SK-N-SH (cell line): Measurements from ENCODE around the gene RGL1. TPM values are rescaled to one million over a fixed set of nuclear protein-coding genes. Genes with fewer than 3 reads are reported as not detected.

Experiments
- CTCF ChIA-PET: fragments of 300-600, 350-600 bp; formaldehyde crosslinking; extraction: SDS; loops from one replicate; lab custom pipeline; 2021; lab: Yijun Ruan, JAX
- POLR2A ChIA-PET: fragments of 350-600 bp; sonication (Branson Sonifier 250); formaldehyde crosslinking; extraction: SDS; loops from one replicate; lab custom pipeline; 2020; ENCODE audit warnings: antibody characterized with exemption, inconsistent platforms; lab: Yijun Ruan, JAX
- DNase-seq: peaks from one replicate; pipeline ENCODE4 v3.0.0; 2012
- H2AFZ ChIP-seq: fragments of 200-600 bp; sonication (generic); 2 replicates; pipeline ENCODE4 v1.8.1; 2016; ENCODE audit warnings: antibody characterized with exemption, mild to moderate bottlenecking, low read depth
- H3F3A ChIP-seq: fragments of 200-600 bp; sonication (generic); replicated peaks from 2 replicates; pipeline ENCODE3; 2016; ENCODE audit warnings: antibody characterized with exemption, mild to moderate bottlenecking; ENCODE audit not compliant: insufficient read depth
- H3K27ac ChIP-seq, 2 experiments: fragments of 200-500 bp in 1 of 2; fragments of 200-600 bp in 1 of 2; sonication (Bioruptor generic) in 1 of 2; sonication (generic), shearing (Covaris generic) in 1 of 2; 2 replicates each; pipeline versions ENCODE4 v1.5.1 to v1.6.1; 2014 to 2016; ENCODE audit warnings: low read depth in 2 of 2, inconsistent platforms in 1 of 2, low read length in 1 of 2, mild to moderate bottlenecking in 1 of 2, mixed read lengths in 1 of 2
- H3K27me3 ChIP-seq: fragments of 200-600 bp; sonication (generic), shearing (Covaris generic); 2 replicates; pipeline ENCODE4 v1.6.1; 2016; ENCODE audit warnings: mixed run types; ENCODE audit not compliant: insufficient read depth
- H3K36me3 ChIP-seq, 2 experiments: fragments of 200-500 bp in 1 of 2; fragments of 200-600 bp in 1 of 2; sonication (Bioruptor generic) in 1 of 2; sonication (generic) in 1 of 2; replicated peaks in 1 of 2; 2 replicates each; pipeline versions ENCODE3 to v1.5.1; 2014 to 2016; ENCODE audit warnings: low read length in 1 of 2, mild to moderate bottlenecking in 1 of 2; ENCODE audit not compliant: insufficient read depth in 2 of 2, control insufficient read depth in 1 of 2
- H3K4me1 ChIP-seq, 2 experiments: fragments of 200-500 bp in 1 of 2; fragments of 200-600 bp in 1 of 2; sonication (Bioruptor generic) in 1 of 2; sonication (generic), shearing (Covaris generic) in 1 of 2; 2 replicates each; pipeline versions ENCODE4 v1.5.1 to v1.6.1; 2014 to 2016; ENCODE audit warnings: low read depth in 1 of 2, low read length in 1 of 2, mixed run types in 1 of 2; ENCODE audit not compliant: insufficient read depth in 2 of 2, control insufficient read depth in 1 of 2
- H3K4me2 ChIP-seq: fragments of 200-600 bp; sonication (generic), shearing (Covaris generic); 2 replicates; pipeline ENCODE4 v1.6.1; 2017; ENCODE audit warnings: mixed run types
- H3K4me3 ChIP-seq, 2 experiments: fragments of 200-500 bp in 1 of 2; fragments of 200-600 bp in 1 of 2; sonication (Bioruptor generic) in 1 of 2; sonication (generic), shearing (Covaris generic) in 1 of 2; 2 replicates each; pipeline versions ENCODE4 v1.5.1 to v1.8.1; 2014 to 2016; ENCODE audit warnings: low read depth in 2 of 2, inconsistent platforms in 1 of 2, low read length in 1 of 2, mild to moderate bottlenecking in 1 of 2, mixed read lengths in 1 of 2, moderate library complexity in 1 of 2
- H3K79me2 ChIP-seq: fragments of 200-600 bp; sonication (generic); 2 replicates; pipeline ENCODE4 v1.8.1; 2017; ENCODE audit warnings: mild to moderate bottlenecking; ENCODE audit not compliant: insufficient read depth
- H3K9ac ChIP-seq: fragments of 200-600 bp; sonication (generic); 2 replicates; pipeline ENCODE4 v1.6.1; 2017; ENCODE audit warnings: mixed run types
- H3K9me2 ChIP-seq: fragments of 200-600 bp; sonication (generic); 2 replicates; pipeline ENCODE4 v1.6.1; 2017; ENCODE audit warnings: mixed run types
- H3K9me3 ChIP-seq: fragments of 200-600 bp; sonication (generic); 2 replicates; pipeline ENCODE4 v1.6.1; 2017; ENCODE audit warnings: mixed run types, mild to moderate bottlenecking, moderate library complexity
- H4K20me1 ChIP-seq: fragments of 200-600 bp; sonication (generic); 2 replicates; pipeline ENCODE4 v1.6.1; 2017; ENCODE audit warnings: mild to moderate bottlenecking, mixed run types; ENCODE audit not compliant: insufficient read depth
- CHD2 ChIP-seq: fragments of 150-350 bp; IDR thresholded peaks from 2 replicates; pipeline ENCODE4 v1.6.1; 2018; ENCODE audit warnings: low read length; ENCODE audit not compliant: partially characterized antibody
- EP300 ChIP-seq, 2 experiments: IDR thresholded peaks; 2 replicates each; pipeline versions ENCODE4 v1.4.0 to v1.6.1; 2012; ENCODE audit warnings: borderline replicate concordance in 1 of 2, low read depth in 1 of 2, low read length in 1 of 2
- GABPA ChIP-seq: IDR thresholded peaks from 2 replicates; pipeline ENCODE4 v1.4.0; 2012; ENCODE audit warnings: low read depth, mild to moderate bottlenecking
- GATA2 ChIP-seq: sonication (generic); formaldehyde crosslinking; IDR thresholded peaks from 2 replicates; pipeline ENCODE4 v1.5.0; 2020; ENCODE audit warnings: mild to moderate bottlenecking, missing genetic modification reagents
- MEF2A ChIP-seq: IDR thresholded peaks from 2 replicates; pipeline ENCODE4 v1.4.0; 2012; ENCODE audit warnings: low read depth, borderline replicate concordance
- NFIC ChIP-seq: IDR thresholded peaks from 2 replicates; pipeline ENCODE4 v1.4.0; 2012; ENCODE audit warnings: borderline replicate concordance
- POLR2AphosphoS5 ChIP-seq: IDR thresholded peaks from 2 replicates; pipeline ENCODE4 v1.6.1; 2012; ENCODE audit warnings: low read depth, low read length
- RCOR1 ChIP-seq: fragments of 150-350 bp; IDR thresholded peaks from 2 replicates; pipeline ENCODE4 v1.6.1; 2017; ENCODE audit warnings: antibody characterized with exemption, low read length
- TAF1 ChIP-seq: IDR thresholded peaks from 2 replicates; pipeline ENCODE4 v1.6.1; 2012; ENCODE audit warnings: low read depth, mild to moderate bottlenecking, low read length, moderate library complexity, borderline replicate concordance
- TEAD4 ChIP-seq: IDR thresholded peaks from 2 replicates; pipeline ENCODE4 v1.4.0; 2012; ENCODE audit warnings: mild to moderate bottlenecking, borderline replicate concordance; ENCODE audit not compliant: insufficient read depth
- YY1 ChIP-seq: IDR thresholded peaks from 2 replicates; pipeline ENCODE4 v1.4.0; 2012; ENCODE audit warnings: low read depth, mild to moderate bottlenecking
- WGBS: methylation state at CpG from one replicate; pipeline ENCODE4 v1.1.6; 2017; ENCODE audit warnings: low lambda C conversion rate; 5-methylcytosine and 5-hydroxymethylcytosine counted together
- polyA plus RNA-seq, 3 experiments: library from polyadenylated mRNA; depleted of rRNA; stranded (reverse); fragments of >200 nt; gene quantifications; 2 replicates each; pipeline ENCODE4 v1.2.3, GENCODE V29; 2012
- TF ChIP-seq, protein P1 (sequence below): fragments of 150-350 bp; IDR thresholded peaks from 2 replicates; pipeline ENCODE4 v1.6.1; 2017; ENCODE audit warnings: antibody characterized with exemption, low read length, low read depth, borderline replicate concordance
- TF ChIP-seq, protein P2 (sequence below): IDR thresholded peaks from 2 replicates; pipeline ENCODE4 v1.4.0; 2012; ENCODE audit warnings: low read depth
- TF ChIP-seq, protein P3 (sequence below): IDR thresholded peaks from 2 replicates; pipeline ENCODE4; 2012
- TF ChIP-seq, protein P4 (sequence below): IDR thresholded peaks from 2 replicates; pipeline ENCODE4 v1.6.1; 2012; ENCODE audit warnings: mild to moderate bottlenecking, low read depth, low read length, moderate library complexity
- TF ChIP-seq, protein P5 (sequence below): IDR thresholded peaks from 2 replicates; pipeline ENCODE4 v1.4.0; 2012; ENCODE audit warnings: low read depth, borderline replicate concordance

RGL1 gene
- polyA plus RNA-seq, 1 of the 3 experiments (the other 2 are of a cell fraction) = 8.3 TPM

DNA sequence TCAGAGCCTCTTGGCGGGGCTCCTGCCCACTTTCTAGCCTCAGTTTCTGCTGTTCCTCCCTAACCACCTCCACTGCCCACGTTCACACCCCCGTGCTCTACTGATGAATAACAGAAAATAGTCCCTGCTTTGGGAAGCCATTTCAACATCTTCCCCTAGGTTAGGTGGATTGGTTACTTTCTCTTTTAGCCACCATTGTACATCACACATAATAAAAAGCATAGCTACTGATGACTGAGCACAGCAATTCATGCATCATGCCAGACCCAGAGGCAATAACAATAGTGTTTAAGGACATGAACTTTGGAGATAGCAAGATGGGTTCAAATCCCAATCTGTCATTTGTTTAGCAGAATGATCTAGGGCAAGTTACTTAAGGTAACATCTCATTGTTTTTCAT lies 158.0 kb downstream of the RGL1 start (continued):
- TF ChIP-seq, protein P1, sequence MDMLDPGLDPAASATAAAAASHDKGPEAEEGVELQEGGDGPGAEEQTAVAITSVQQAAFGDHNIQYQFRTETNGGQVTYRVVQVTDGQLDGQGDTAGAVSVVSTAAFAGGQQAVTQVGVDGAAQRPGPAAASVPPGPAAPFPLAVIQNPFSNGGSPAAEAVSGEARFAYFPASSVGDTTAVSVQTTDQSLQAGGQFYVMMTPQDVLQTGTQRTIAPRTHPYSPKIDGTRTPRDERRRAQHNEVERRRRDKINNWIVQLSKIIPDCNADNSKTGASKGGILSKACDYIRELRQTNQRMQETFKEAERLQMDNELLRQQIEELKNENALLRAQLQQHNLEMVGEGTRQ = no peak
- TF ChIP-seq MEF2A (no peak), EP300 (IDR thresholded peaks at IDR 0.05; ENCODE audit: borderline replicate concordance in 1 of 2, low read depth in 1 of 2, low read length in 1 of 2) (no peak)
- TF ChIP-seq, all 33 proteins: peak for 0

DNA sequence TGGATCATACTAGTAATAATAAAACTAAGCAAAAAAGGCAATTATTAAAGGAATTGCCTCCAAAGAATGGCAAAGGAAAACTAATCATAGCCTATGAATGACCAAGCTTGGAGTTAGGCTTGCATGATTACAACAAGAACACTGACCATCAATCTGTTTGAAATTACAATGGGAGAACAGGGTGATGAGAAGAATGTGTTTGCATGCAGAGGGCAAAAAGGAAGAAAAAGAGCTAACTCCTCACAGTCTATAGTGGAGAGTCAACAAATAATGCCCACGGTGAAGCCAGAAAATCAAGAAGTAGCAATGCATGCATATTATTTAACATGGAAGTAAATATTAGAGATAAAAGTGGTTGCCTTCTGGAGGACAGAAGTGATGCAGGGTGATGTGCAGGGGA lies 160.8 kb downstream of the RGL1 start:
- Histone ChIP-seq H3K9me3 (no peaks in the 10 kb centered on the region), H3K4me3 (no peak overlapping the region), H3K79me2 (no peaks in the 10 kb centered on the region), H3F3A (no peaks in the 10 kb centered on the region), H3K9me2 (no peaks in the 10 kb centered on the region), H3K4me1 (peaks cover under 1 to 5% of the 10 kb centered on the region in 2 experiments; a peak in 1 of 4 replicates), H4K20me1 (no peaks in the 10 kb centered on the region), H3K4me2 (no peak overlapping the region), H3K9ac (no peak overlapping the region), H3K36me3 (peaks cover 0 to 3% of the 10 kb centered on the region in 2 experiments), H3K27me3 (no peaks in the 10 kb centered on the region), H2AFZ (no peak overlapping the region), H3K27ac (no peak overlapping the region)
- POLR2A ChIA-PET = no interaction called here
- 78% methylated on average over 1 of the region's 1 CpG for WGBS
- CTCF ChIA-PET = no interaction called here
- TF ChIP-seq POLR2AphosphoS5 (no peak), CHD2 (no peak), TAF1 (no peak), TEAD4 (no peak), MEF2A (no peak)
- TF ChIP-seq, protein P2, sequence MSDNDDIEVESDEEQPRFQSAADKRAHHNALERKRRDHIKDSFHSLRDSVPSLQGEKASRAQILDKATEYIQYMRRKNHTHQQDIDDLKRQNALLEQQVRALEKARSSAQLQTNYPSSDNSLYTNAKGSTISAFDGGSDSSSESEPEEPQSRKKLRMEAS = no peak
- DNase-seq = no peak

DNA sequence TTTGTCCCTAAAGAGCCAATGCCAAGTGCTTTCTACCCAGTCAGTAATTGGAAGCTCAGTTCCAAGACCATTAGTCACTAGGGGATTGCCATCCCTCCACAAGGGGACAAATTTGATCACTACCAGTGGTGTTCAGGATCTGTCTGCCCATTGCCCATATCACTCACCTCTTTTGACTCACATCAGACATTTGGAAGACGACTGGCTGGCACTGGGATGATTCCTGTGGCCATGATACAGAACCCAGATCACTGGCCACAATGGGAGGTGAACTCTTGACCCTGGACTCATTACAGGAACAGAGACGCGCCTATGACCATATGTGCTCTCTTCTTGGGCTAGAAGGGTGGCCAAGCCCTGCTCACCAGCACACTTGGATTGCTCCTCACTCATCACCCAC lies 161.6 kb downstream of the RGL1 start:
- no peaks in the 10 kb centered on the region for H4K20me1 ChIP-seq
- no peak overlapping the region for H3K9ac ChIP-seq
- 80% methylated on average over 3 of the region's 3 CpGs for WGBS
- ChIA-PET POLR2A (no interaction called here), CTCF (no interaction called here)
- H3F3A ChIP-seq = peaks cover 5% of the 10 kb centered on the region
- H3K27ac ChIP-seq = no peak overlapping the region
- no peak overlapping the region for H3K4me2 ChIP-seq
- peaks cover 5 to 8% of the 10 kb centered on the region in 2 experiments; a peak in 2 of 4 replicates for H3K4me1 ChIP-seq
- peaks cover 0 to 3% of the 10 kb centered on the region in 2 experiments for H3K36me3 ChIP-seq
- H3K27me3 ChIP-seq = no peaks in the 10 kb centered on the region
- H3K9me2 ChIP-seq = no peaks in the 10 kb centered on the region
- no peak overlapping the region for H3K4me3 ChIP-seq
- no peaks in the 10 kb centered on the region for H3K9me3 ChIP-seq
- no peak overlapping the region for H2AFZ ChIP-seq
- no peak for DNase-seq
- no peaks in the 10 kb centered on the region for H3K79me2 ChIP-seq
- TF ChIP-seq NFIC = no peak
- no peak for TF ChIP-seq YY1
- TF ChIP-seq, protein P3, sequence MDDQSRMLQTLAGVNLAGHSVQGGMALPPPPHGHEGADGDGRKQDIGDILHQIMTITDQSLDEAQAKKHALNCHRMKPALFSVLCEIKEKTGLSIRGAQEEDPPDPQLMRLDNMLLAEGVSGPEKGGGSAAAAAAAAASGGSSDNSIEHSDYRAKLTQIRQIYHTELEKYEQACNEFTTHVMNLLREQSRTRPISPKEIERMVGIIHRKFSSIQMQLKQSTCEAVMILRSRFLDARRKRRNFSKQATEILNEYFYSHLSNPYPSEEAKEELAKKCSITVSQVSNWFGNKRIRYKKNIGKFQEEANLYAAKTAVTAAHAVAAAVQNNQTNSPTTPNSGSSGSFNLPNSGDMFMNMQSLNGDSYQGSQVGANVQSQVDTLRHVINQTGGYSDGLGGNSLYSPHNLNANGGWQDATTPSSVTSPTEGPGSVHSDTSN = no peak
- TF ChIP-seq RCOR1 = no peak
- TF ChIP-seq, protein P1 = no peak
- no peak for TF ChIP-seq GATA2 (CRISPR knock-in tag)
- TF ChIP-seq GABPA = no peak
- no peak for TF ChIP-seq TAF1
- TF ChIP-seq, protein P4, sequence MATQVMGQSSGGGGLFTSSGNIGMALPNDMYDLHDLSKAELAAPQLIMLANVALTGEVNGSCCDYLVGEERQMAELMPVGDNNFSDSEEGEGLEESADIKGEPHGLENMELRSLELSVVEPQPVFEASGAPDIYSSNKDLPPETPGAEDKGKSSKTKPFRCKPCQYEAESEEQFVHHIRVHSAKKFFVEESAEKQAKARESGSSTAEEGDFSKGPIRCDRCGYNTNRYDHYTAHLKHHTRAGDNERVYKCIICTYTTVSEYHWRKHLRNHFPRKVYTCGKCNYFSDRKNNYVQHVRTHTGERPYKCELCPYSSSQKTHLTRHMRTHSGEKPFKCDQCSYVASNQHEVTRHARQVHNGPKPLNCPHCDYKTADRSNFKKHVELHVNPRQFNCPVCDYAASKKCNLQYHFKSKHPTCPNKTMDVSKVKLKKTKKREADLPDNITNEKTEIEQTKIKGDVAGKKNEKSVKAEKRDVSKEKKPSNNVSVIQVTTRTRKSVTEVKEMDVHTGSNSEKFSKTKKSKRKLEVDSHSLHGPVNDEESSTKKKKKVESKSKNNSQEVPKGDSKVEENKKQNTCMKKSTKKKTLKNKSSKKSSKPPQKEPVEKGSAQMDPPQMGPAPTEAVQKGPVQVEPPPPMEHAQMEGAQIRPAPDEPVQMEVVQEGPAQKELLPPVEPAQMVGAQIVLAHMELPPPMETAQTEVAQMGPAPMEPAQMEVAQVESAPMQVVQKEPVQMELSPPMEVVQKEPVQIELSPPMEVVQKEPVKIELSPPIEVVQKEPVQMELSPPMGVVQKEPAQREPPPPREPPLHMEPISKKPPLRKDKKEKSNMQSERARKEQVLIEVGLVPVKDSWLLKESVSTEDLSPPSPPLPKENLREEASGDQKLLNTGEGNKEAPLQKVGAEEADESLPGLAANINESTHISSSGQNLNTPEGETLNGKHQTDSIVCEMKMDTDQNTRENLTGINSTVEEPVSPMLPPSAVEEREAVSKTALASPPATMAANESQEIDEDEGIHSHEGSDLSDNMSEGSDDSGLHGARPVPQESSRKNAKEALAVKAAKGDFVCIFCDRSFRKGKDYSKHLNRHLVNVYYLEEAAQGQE = no peak
- TF ChIP-seq, protein P5, sequence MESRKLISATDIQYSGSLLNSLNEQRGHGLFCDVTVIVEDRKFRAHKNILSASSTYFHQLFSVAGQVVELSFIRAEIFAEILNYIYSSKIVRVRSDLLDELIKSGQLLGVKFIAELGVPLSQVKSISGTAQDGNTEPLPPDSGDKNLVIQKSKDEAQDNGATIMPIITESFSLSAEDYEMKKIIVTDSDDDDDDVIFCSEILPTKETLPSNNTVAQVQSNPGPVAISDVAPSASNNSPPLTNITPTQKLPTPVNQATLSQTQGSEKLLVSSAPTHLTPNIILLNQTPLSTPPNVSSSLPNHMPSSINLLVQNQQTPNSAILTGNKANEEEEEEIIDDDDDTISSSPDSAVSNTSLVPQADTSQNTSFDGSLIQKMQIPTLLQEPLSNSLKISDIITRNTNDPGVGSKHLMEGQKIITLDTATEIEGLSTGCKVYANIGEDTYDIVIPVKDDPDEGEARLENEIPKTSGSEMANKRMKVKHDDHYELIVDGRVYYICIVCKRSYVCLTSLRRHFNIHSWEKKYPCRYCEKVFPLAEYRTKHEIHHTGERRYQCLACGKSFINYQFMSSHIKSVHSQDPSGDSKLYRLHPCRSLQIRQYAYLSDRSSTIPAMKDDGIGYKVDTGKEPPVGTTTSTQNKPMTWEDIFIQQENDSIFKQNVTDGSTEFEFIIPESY = no peak
